Activated CD4-positive, alpha-beta T cell treated with anti-CD3 and anti-CD28 coated beads, Interleukin-2, amount 50 U/mL, for 48 hours (primary cell): ENCODE results near the gene TINCR.
"Not testable (repeated sequence)": the region's sequence is repeated elsewhere in the genome, so short reads cannot be mapped to it uniquely, and the experiment has no call there.

Experiments used
- DNase-seq, 2 experiments: peaks; one replicate each; pipeline ENCODE4 v3.0.0-alpha.2; 2020

TINCR gene

DNA sequence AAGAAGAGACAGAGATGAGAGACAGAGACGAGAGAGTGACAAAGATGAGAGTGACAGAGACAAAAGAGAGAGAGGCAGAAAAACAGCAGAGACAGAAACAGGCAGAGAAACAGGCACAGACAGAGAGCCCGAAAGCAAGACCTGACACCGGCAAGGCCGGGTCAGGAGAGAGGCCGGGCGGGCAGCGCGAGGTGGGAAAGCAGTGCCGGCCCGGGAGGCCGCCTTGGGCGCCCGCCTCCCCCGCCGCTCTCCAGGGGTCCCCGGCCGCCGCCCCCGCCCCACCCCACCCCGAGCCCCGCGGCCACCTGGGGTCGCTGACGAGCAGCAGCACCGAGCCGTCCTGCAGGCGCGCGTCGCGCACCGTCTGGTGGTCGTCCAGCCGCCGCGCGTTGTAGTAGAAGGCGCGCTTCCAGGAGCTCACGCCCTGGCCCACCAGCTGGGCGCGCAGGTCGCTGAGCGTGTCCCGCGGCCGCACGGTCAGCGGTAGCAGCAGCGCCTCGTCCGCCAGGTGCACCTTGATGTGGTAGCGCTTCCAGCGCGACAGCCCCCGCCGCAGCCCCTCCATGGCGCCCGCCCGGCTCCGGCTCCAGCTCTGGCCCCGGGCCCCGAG lies at the start of gene TINCR:
Gene TINCR, minus strand, starts transcription at position 594 of the 610 bp plus-strand sequence.
- DNase-seq, result no peak

DNA sequence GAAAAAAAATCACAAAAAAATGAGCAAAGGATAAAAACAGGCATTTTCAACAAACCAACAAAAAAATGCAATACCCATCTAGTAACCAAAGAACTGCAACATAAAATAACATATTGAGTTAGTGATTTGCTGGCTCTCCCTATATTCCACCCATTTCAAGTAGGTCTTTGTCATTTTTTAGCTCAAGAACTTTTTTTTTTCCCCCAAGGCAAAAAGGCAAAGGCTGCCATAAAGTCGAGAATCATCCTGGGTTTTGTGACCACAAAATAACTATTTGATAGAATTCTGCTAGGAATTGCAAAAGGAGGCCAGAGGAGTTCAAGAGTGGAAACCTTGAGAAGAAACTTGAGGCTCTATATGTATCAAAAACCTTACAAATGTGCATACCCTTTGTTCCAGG lies 49.3 kb upstream of the TINCR start:
- DNase-seq, result no peak

DNA sequence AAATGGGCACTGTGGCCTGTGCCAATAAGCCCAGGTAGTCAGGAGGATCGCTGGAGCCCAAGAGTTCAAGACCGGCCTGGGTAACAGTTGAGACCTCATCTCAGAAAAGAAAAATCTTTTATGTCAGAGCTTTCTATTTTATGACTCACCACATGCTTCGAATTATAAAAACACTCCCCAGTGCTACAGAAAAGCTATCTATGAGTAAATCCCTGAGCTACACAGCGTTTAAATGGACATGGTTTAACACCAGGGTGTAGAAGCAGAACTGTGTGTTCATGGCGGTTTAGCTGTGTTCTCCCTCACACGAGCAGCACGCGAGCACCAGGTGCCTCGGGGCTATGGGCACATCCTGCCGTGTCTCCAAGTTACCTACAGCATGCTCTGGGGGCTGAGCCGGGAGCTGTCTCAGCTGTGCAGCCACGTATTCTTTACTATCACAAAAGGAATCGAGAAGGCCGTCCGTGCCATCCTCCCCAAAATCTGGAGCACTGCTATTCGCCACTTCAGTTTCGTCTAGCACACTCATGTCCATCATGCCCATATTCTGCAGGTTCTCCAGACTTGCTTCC lies 48.1 kb upstream of the TINCR start:
- DNase-seq, result no peak

DNA sequence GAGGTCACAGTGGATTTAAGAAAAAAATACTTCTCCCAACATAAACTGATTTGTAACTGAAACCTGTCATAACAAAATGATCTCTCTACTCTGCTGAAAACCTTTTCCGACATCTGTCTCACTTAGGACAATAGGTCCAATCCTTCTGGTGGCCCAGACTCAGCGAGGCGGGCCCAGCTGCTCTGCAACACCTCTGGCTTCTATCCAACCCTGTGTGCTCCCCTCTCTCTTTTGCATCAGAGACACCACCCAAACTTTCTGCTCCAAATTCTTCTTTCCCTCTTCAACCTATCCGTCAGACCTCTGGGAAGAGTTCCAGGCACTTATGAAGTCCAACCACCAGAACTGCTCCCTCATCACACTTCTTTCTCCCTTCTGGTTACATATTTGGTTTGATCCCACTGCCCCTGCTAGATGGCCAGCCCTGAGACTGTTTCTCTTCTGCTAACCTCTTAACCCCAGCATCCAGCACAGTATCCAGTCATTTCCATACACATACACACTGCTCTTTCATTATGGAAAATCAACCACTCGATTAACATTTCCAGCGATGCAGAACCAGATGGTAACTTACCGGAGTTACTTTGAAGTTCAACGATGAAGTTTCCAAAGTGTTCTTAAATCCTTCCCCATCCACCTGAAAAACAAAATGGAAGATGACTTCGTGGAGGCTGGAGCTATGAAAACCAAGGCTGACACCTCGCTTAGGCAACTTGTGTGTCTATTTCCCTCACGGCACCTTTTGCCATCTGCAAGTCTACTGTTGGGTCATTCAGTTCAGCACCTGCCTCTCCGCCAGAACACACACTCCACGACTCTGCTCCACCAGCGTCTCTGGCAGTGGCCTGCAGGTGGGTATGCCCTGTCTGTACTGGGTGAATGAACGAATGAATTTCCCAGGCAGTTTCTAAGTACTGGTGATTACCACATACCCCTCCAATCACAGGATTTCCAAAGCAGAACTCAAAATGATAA lies 45.4 kb upstream of the TINCR start:
- no peak for DNase-seq

DNA sequence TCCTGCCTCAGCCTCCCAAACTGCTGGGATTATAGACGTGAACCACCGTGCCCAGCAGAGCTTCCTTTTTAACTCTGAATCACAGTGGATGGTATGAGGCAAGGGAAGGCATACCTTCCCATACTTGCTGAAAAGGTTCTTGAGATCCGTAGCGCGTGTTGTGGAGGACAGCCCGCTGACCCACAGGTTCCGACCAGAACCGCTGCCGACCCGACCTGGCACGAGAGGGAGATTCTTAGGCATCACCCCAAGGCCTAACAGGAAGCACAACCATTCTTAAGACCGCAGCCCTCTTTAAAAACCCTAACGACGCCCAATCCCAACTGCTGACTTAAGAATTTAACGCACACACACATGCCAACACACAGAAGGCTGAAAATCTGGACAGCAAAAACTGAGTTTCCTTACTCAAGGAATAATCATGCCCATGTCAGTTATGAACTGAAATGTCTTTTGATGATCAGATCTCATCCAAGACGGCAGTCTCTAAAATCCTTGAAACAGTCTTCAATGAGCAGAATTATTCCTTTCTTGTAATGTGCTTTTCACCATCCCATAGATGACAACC lies 42.2 kb upstream of the TINCR start:
- no peak for DNase-seq

DNA sequence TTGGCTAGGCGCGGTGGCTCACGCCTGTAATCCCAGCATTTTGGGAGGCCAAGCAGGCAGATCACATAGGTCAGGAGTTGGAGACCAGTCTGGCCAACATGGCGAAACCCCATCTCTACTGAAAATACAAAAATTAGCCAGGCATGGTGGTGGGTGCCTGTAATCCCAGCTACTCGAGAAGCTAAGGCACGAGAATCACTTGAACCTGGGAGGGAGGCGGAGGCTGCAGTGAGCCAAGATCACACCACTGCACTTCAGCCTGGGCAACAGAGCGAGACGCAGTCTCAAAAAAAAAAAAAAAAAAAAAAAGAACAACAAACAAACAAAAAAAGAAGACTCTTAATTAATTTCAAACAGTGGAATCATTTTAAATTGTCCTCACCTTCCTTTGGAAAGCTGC lies 41.0 kb upstream of the TINCR start:
- not testable (repeated sequence) for DNase-seq

DNA sequence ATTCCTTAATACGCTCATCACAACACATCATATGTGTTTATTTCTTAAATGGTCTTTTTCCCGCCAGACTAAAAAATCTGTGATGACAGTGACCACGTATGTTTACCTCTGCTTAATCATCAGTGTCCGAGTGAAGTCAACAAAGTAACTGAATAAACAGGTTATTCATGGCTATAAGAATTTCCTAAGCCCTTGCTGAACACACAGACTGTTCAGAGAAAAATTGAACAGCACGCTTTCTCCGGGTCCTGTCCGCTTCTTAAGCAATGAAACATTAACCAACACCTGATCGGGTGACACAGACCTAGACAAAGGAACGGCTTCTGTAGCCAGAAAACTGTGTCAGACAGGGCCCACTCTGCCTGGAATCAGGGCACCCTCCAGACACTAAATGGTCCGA lies 40.5 kb upstream of the TINCR start:
- DNase-seq, result no peak

DNA sequence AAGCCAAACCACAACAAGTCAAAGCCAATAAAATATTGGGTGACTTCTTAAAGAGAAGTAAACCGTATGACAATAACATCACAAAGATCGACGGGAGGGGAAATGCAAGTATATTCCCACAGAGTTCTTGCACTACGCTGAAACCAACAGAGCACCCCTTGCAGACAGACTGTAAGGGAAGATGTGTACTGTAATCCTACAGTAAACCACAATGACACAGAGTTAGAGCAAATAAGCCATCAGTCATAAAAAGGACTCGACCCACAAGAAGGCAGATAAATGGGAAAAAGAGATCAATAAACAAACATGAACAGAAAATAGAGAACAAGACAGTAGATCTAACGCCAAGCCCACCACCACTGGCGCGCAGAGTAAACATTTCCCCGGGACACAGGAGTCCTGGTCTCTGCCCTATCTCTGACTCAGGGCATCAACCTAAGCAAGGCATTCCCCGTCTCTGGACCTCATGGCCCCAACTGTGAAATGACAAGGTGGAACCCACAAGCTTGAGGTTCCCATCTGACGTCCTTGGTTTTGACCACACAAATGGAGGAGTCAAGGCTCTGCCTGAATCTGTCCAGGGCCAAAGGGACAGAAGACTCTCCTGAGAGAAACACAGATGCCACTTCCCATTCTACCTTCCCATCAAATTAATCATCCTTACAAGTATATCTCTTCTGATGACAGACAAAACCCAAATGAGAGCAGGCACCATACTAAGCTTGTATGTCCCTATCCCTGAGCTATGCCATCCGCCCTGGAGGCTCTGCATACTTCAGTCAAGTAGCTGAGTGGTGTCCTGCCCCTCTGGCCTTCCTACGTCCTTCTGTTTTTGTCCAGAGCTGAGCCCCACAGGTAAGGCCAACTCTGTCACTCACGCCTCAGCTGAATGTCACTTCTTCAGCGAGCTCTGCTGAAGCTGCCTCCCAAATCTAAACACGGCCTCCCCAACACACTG lies 39.8 kb upstream of the TINCR start:
- DNase-seq, result no peak

DNA sequence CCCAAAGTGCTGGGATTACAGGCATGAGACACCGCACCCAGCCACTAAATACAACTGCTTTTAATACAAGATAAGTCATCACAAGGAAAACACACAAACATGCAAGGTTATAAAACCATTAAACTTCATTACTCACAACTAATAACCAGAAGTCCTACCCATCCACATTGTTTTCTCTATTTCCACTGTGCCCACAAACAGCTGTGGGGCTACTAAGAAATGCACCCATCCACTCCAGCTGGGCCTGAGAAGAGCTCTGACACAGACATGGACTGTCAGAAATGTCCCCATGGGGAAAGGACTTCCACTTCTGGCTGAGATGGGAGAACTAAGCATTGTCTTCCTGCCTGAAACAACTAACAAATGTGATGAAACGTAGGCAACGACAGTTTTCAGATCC lies 37.6 kb upstream of the TINCR start:
- no peak for DNase-seq

DNA sequence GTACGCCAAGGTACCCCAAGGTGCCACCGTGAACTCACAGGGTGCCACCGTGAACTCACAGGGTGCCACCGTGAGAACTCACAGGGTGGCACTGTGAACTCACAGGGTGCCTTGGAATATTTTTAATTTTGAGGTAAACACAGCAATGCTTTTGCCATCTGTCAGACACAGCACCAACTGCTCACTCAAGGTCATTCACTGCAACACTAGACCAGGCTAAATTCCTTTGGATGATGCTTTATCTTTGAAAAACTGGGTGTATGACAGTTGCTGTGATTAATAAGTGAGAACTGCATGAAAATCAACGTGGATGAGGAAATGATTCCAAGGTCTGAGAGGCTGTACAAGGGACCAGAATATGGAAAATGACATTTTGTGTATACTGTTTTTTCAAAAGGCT lies 35.9 kb upstream of the TINCR start:
- no peak for DNase-seq

DNA sequence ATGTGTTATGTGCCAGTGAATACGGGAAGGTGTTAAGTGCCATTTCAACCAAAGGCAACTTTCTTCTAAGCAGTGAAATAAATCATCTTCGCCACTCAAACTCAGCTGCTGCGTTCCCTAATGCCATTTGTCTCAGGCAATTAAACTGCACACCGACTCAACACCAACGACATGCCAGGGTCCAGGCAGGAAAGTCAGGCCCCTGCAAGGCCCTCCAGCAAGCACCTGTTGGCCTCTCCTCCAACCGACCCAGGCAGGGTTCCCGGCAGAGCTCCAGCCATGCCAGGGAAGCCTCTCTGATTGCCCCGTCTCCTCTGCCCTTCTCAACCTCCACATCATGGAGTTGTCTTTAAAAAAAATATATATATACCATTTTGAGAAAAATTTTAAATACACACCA lies 33.0 kb upstream of the TINCR start:
- DNase-seq, result no peak

DNA sequence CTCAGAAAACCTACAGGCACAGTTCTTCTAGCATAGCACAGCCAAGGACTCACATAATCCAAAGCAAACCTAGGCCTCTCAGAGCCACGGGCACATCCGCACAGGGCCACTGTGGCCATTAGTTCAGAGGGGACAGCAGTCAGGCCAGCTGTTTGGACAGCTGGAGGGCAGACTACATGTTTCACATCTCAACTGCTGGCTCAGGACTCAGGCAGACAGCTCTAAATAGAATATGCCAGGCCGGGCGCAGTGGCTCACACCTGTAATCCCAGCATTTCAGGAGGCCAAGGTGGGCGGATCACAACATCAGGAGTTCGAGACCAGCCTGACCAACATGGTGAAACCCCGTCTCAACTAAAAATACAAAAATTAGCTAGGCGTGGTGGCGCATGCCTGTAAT lies 28.0 kb upstream of the TINCR start:
- no peak for DNase-seq

DNA sequence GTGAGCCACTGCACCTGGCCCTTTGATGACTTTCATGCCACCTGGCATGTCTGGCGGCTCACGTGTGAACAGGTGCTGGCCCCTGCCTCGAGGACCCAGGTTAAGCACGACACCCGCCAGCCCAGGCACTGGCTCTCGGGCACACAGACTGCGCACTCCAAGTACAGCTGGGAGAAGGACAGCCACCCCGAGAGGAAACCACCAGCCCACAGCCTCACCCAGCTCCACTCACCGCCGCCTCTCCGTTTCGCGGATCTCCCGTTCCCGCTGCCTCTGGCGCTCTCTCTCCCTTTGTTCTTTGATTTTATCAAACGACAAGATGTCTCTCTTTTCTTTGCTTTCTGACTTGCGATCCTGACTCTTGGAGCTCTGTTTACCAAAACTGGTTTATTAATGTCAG lies 27.4 kb upstream of the TINCR start:
- no peak for DNase-seq

DNA sequence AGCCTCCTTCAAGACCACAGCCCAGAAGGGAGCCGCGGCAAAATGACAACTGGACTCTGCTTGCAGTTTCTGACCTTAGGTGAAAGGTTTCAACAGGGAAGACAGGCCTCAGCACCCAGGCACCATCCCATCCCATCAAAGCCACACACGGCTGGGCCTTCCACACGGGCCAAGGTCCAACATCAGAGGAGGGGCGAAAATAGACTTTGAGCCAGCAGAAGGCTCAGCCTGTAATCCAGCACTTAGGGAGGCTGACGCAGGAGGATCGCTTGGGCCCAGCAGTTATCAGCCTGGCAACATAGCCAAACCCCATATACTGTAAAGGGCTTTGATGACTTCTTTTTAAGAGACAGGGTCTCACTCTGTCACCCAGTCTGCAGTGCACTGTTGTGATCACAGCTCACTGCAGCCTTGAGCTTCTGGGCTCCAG lies 26.8 kb upstream of the TINCR start:
- no peak for DNase-seq

DNA sequence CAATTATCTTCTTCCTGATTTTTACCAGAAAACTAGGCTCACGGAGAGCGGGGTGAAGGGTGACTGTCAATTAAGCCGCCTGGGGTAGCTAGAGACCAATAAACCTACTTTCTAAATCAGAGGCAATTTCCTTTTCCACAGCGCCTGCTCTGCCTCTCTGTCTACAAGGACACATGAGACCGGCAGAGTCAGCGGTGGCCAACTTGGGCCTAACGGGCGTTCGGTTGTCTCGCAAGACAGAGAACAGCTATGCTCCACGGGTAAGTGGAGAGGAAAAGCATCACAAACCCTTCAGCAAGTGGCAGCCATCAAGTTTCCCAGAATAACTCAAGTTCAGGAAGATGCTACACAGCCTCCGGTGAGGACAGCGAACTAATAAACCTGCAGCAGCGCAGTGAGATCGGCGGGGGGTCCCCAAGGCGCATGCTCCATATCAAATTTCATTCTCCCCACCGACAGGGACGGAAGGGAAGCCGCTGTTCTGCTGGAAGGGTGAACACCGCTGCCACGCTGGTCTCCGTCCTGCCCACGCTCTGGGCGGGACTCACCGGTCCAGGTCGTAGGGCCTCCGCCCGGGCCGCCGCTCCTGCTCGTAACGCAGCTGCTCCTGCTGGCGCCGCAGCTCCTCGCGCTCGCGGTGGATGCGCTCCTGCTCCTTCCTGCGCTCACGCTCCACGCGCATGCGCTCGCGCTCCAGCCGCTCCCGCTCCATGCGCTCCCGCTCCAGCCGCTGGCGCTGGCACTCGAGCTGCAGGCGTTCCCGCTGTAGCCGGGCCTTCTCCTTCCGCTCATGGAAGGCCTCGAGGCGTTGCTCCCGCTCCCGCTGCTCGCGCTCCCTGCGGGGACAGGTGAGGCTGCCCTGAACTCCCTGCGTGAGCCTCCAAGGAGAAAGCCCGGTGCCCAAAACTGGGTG lies 25.8 kb upstream of the TINCR start:
- no peak for DNase-seq

DNA sequence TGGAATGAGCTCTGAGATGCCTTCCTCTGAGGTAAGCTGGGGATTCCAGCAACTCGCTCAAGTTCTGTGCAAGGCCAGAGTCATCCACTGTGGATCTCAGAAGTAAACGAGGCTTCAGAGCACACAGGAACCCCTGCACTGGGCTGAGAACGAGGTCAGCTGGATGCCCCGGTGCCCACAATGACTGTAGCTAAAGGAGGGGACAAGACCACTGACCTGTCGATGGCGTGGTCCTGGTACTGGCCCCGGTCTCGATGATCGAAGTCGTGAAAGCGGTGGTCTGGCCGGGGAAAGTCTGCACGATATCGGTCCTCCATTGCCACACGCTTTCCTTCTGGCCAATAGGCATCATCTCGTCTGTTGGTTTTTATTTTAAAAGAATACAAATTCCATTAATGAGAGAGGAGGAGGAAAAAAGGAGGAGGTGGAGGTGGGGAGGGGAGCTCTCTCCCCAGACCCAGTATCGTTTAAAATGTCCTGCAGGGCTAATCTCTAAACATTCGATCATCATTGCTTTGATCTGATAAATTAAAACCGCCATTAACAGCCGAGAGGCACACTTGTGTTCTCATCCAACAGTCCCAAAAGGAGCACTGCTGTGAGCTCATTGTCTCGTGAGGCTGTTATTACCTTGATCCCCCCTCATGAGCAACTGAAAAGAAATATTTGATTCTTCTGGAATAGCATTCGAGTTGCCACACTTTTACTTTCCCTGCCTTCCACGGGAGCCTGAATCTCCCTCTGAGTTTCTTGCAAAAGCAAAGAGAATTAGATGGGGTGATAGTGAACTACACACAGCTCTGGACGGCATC lies 25.0 kb upstream of the TINCR start:
- no peak for DNase-seq

DNA sequence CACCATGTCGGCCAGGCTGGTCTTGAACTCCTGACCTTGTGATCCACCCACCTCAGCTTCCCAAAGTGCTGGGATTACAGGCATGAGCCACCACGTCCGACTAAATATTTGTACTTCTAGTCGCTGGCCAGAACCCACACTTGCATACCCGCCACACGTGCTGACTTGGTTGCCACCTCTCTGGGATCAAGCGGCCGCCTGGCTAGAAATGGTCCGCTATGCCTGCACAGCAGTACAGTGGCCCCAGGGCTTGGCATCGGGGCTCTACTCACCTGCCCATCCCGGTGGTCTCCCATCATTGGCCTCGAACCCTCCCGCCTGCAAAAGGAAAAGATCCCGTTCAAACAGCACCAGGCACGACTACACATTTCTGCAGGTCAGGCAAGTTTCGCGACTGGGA lies 23.7 kb upstream of the TINCR start:
- DNase-seq, result no peak

DNA sequence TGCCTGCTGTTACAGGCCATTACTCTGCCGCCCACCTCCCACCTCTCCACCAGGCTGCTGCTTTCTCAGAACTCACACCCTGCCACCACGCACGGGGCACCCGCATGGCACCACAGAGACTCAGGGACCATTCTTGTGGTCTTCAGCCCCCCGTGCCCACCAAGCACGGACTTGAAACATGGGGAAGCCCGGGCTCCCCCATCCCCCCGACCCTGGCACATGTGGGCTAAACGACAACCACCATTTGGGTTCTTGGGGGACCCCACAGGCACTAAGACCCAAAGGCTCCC lies 23.1 kb upstream of the TINCR start:
- DNase-seq, result no peak

DNA sequence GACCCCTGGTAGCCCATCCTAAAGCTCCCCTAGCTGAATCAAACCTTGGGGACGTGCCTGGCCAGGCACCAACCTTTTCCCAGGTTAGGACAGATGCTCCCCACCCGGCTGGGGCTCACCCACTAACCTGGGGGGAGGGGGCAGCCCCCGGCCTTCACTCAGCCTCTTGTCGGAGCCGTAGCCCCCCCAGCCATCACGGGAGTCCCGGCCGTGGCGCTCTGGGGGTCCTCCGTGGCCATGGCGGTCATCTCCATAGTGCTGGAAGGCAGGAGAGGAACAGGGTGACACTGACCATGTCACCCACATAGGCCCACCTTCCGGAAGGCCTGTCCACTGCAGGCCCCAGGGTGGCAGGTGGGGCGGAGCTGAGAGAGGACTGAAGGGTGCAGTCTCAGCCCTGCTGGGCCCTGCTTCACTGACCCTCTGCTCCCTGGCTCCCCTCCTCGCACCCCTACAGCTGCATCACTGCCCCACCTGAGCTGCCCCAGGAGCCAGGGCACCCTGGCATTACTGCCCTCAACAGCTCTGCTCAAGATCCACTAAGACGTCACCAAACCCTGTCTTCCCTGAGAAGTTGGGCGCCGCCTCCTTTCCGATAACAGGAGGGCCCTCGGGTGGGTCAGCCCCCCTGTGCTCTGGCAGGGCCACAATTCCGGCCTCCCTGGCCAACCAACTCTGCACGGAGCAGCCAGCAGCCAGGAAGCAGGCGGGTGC lies 22.6 kb upstream of the TINCR start:
- no peak for DNase-seq
